IPS-18a (cell line): ENCODE data around the gene PKIB.

Source experiments
- H3K27ac ChIP-seq: one replicate; pipeline ENCODE4 v1.5.1; 2013; ENCODE audit warnings: low read length
- H3K27me3 ChIP-seq: one replicate; pipeline ENCODE4 v1.6.1; 2013; ENCODE audit warnings: mild to moderate bottlenecking, low read length; ENCODE audit not compliant: control insufficient read depth, insufficient read depth
- H3K36me3 ChIP-seq: one replicate; pipeline ENCODE4 v1.6.1; 2013; ENCODE audit warnings: low read depth, low read length; ENCODE audit not compliant: control insufficient read depth
- H3K4me1 ChIP-seq: one replicate; pipeline ENCODE4 v1.6.1; 2013; ENCODE audit warnings: low read depth, low read length; ENCODE audit not compliant: control insufficient read depth
- H3K4me3 ChIP-seq: one replicate; pipeline ENCODE4 v1.5.1; 2013; ENCODE audit warnings: low read length
- H3K9ac ChIP-seq: one replicate; pipeline ENCODE4 v1.6.1; 2013; ENCODE audit warnings: mild to moderate bottlenecking, low read length, moderate library complexity
- H3K9me3 ChIP-seq: one replicate; pipeline ENCODE4 v1.6.1; 2013; ENCODE audit warnings: low read depth, low read length; ENCODE audit not compliant: control insufficient read depth

Gene PKIB

GRCh38 chr6:122749451-122750050, 139.3 kb downstream of the PKIB start:
- Histone ChIP-seq H3K9me3 (no peaks in the 10 kb centered on the region), H3K4me1 (peaks cover 22% of the 10 kb centered on the region), H3K9ac (no peak overlapping the region), H3K4me3 (no peak overlapping the region), H3K27me3 (peaks cover 18% of the 10 kb centered on the region), H3K27ac (no peak overlapping the region), H3K36me3 (no peaks in the 10 kb centered on the region)

GRCh38 chr6:122751326-122751725, 141.1 kb downstream of the PKIB start:
- no peaks in the 10 kb centered on the region for H3K9me3 ChIP-seq
- no peak overlapping the region for H3K9ac ChIP-seq
- H3K4me3 ChIP-seq: no peak overlapping the region
- no peak overlapping the region for H3K27ac ChIP-seq
- peaks cover 22% of the 10 kb centered on the region for H3K4me1 ChIP-seq
- H3K27me3 ChIP-seq: peaks cover 29% of the 10 kb centered on the region
- H3K36me3 ChIP-seq: no peaks in the 10 kb centered on the region

GRCh38 chr6:122752459-122752858, 142.3 kb downstream of the PKIB start:
- Histone ChIP-seq H3K36me3 (no peaks in the 10 kb centered on the region), H3K4me3 (no peak overlapping the region), H3K27me3 (peaks cover 40% of the 10 kb centered on the region), H3K4me1 (peaks cover 22% of the 10 kb centered on the region), H3K9ac (no peak overlapping the region), H3K27ac (no peak overlapping the region), H3K9me3 (no peaks in the 10 kb centered on the region)

GRCh38 chr6:122753000-122753687, 142.9 kb downstream of the PKIB start:
- Histone ChIP-seq H3K4me1 (peaks cover 22% of the 10 kb centered on the region), H3K4me3 (no peak overlapping the region), H3K9ac (no peak overlapping the region), H3K27ac (no peak overlapping the region), H3K27me3 (peaks cover 44% of the 10 kb centered on the region), H3K9me3 (no peaks in the 10 kb centered on the region), H3K36me3 (no peaks in the 10 kb centered on the region)

- H3K9ac ChIP-seq: no peak overlapping the region
- no peaks in the 10 kb centered on the region for H3K9me3 ChIP-seq
- H3K4me3 ChIP-seq: no peak overlapping the region
- no peak overlapping the region for H3K27ac ChIP-seq
- H3K36me3 ChIP-seq: no peaks in the 10 kb centered on the region
- H3K4me1 ChIP-seq: peaks cover 22% of the 10 kb centered on the region
- H3K27me3 ChIP-seq: peaks cover 48% of the 10 kb centered on the region
Observed at GRCh38 chr6:122753688-122754056, 143.5 kb downstream of the PKIB start.

- H3K27ac ChIP-seq: no peak overlapping the region
- no peaks in the 10 kb centered on the region for H3K9me3 ChIP-seq
- peaks cover 48% of the 10 kb centered on the region for H3K27me3 ChIP-seq
- H3K4me3 ChIP-seq: no peak overlapping the region
- no peak overlapping the region for H3K9ac ChIP-seq
- peaks cover 22% of the 10 kb centered on the region for H3K4me1 ChIP-seq
- H3K36me3 ChIP-seq: no peaks in the 10 kb centered on the region
Observed at GRCh38 chr6:122754191-122754731, 144.1 kb downstream of the PKIB start.

GRCh38 chr6:122755901-122756300, 145.7 kb downstream of the PKIB start:
- Histone ChIP-seq H3K9ac (no peak overlapping the region), H3K9me3 (no peaks in the 10 kb centered on the region), H3K4me3 (no peak overlapping the region), H3K36me3 (no peaks in the 10 kb centered on the region), H3K27me3 (peaks cover 48% of the 10 kb centered on the region), H3K4me1 (peaks cover 22% of the 10 kb centered on the region), H3K27ac (no peak overlapping the region)

GRCh38 chr6:122758927-122759334, 148.7 kb downstream of the PKIB start:
- Histone ChIP-seq H3K9ac (no peak overlapping the region), H3K4me1 (peaks cover 4% of the 10 kb centered on the region), H3K27me3 (peaks cover 35% of the 10 kb centered on the region), H3K36me3 (no peaks in the 10 kb centered on the region), H3K4me3 (no peak overlapping the region), H3K9me3 (no peaks in the 10 kb centered on the region), H3K27ac (no peak overlapping the region)

- Histone ChIP-seq H3K4me3 (no peak overlapping the region), H3K9ac (no peak overlapping the region), H3K27ac (no peak overlapping the region), H3K36me3 (no peaks in the 10 kb centered on the region), H3K9me3 (no peaks in the 10 kb centered on the region), H3K4me1 (no peaks in the 10 kb centered on the region), H3K27me3 (peaks cover 24% of the 10 kb centered on the region)
Observed at GRCh38 chr6:122760330-122760729, 150.1 kb downstream of the PKIB start.

- Histone ChIP-seq H3K27ac (no peak overlapping the region), H3K36me3 (no peaks in the 10 kb centered on the region), H3K9ac (no peak overlapping the region), H3K9me3 (no peaks in the 10 kb centered on the region), H3K4me3 (no peak overlapping the region), H3K27me3 (no peaks in the 10 kb centered on the region), H3K4me1 (peaks cover 6% of the 10 kb centered on the region)
Observed at GRCh38 chr6:122766256-122766655, 156.1 kb downstream of the PKIB start.

- Histone ChIP-seq H3K9me3 (no peaks in the 10 kb centered on the region), H3K9ac (no peak overlapping the region), H3K4me3 (no peak overlapping the region), H3K4me1 (peaks cover 6% of the 10 kb centered on the region), H3K36me3 (no peaks in the 10 kb centered on the region), H3K27ac (no peak overlapping the region), H3K27me3 (no peaks in the 10 kb centered on the region)
Observed at GRCh38 chr6:122770835-122771601, 160.8 kb downstream of the PKIB start.
